IPS-15b (cell line): ENCODE measurements around the gene NFIB.

Source experiments
- H3K27me3 ChIP-seq: one replicate; pipeline ENCODE4 v1.6.1; 2013; ENCODE audit warnings: low read length; ENCODE audit not compliant: control insufficient read depth, insufficient read depth
- H3K36me3 ChIP-seq: one replicate; pipeline ENCODE4 v1.6.1; 2013; ENCODE audit warnings: low read length; ENCODE audit not compliant: control insufficient read depth, insufficient read depth
- H3K4me1 ChIP-seq: one replicate; pipeline ENCODE4 v1.6.1; 2013; ENCODE audit warnings: mild to moderate bottlenecking, low read length; ENCODE audit not compliant: control insufficient read depth, insufficient read depth
- H3K4me3 ChIP-seq: one replicate; pipeline ENCODE4 v1.5.1; 2013; ENCODE audit warnings: low read depth, low read length
- H3K9ac ChIP-seq: one replicate; pipeline ENCODE4 v1.6.1; 2013; ENCODE audit warnings: low read depth, mild to moderate bottlenecking, low read length
- H3K9me3 ChIP-seq: one replicate; pipeline ENCODE4 v1.6.1; 2013; ENCODE audit warnings: mild to moderate bottlenecking, low read length; ENCODE audit not compliant: control insufficient read depth, insufficient read depth

NFIB gene

DNA sequence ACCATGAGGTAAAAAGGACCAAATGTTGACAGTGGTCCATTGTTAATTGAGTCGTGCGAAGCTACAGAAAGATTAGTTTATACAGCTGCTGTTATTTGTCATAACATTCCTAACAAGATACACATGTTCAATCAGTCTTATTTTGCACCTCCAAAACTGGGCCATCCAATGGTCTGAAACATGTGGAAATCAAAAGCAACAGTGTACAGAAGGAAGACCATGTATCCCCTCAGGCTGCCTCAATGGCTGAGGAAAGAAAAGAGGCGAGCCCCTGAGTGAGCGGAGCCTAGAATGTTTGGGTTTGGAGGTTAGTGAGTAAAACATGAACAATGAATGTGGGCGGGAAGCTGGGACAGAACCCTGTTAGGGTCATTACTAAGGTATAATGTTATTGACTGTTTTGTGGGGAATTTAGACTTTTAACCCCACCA is 35.6 kb downstream of the NFIB start:
- Histone ChIP-seq H3K27me3 (no peaks in the 10 kb centered on the region), H3K36me3 (no peaks in the 10 kb centered on the region), H3K9me3 (no peaks in the 10 kb centered on the region), H3K9ac (no peak overlapping the region), H3K4me1 (peaks cover 29% of the 10 kb centered on the region), H3K4me3 (no peak overlapping the region)

DNA sequence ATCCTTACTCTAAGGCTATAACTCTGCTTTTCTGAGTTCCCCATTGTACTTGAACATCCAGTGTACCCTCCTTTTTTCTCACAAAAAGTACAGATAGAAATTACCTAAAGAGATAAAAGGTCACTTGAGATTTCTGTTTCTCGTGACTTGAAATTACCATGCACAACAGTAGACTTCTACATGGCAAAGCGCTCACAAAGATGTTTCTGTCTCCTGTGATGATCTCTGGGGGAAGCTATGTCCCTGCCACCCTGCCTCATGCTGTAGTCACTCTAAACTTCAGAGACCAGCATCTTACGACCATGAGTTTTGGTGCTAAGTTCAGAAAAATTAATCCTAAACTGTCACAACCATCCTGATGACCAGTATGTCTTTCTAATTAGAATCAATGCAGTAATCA is 36.2 kb downstream of the NFIB start:
- no peaks in the 10 kb centered on the region for H3K36me3 ChIP-seq
- H3K9ac ChIP-seq = no peak overlapping the region
- no peaks in the 10 kb centered on the region for H3K9me3 ChIP-seq
- no peak overlapping the region for H3K4me3 ChIP-seq
- H3K27me3 ChIP-seq = no peaks in the 10 kb centered on the region
- H3K4me1 ChIP-seq = peaks cover 34% of the 10 kb centered on the region

DNA sequence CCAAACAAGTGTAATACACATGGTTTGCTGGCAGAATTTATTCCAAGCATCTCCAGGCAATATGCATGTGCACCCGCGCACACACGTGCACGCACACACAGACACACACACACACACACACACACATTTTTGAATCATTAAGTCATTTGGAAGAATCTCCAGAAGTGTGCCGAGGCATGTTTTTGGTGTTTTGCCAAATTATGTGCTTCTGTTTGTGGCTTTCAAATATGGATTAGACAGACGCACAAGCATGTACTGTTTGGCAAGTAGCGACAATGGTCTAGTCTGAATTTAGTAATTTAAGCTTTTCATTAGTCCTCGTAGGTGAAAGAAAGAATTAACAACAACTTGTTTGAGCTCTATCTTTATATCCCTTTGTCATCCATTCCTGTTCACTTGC is 36.7 kb downstream of the NFIB start:
- H3K36me3 ChIP-seq = no peaks in the 10 kb centered on the region
- no peaks in the 10 kb centered on the region for H3K27me3 ChIP-seq
- H3K4me1 ChIP-seq = peaks cover 36% of the 10 kb centered on the region
- no peak overlapping the region for H3K4me3 ChIP-seq
- no peaks in the 10 kb centered on the region for H3K9me3 ChIP-seq
- H3K9ac ChIP-seq = no peak overlapping the region

DNA sequence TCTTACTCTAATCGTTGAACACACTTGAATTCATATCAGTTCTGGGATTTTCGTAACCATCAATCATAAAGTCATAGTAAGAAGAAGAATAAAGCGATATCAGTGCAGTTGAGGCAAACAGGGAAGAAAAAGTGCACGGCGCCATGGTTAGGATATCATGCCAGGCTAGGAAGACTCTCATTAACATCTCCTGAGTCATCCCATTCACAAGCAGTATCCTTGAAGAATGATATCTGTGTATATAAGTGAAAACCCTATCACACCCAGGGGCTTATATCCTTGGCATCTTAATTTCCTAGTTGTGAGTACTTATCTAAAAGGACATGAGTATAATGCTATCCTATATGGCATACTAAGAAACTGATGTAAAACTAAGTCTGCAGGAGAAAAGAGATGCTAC is 38.6 kb downstream of the NFIB start:
- Histone ChIP-seq H3K9ac (no peak overlapping the region), H3K27me3 (no peaks in the 10 kb centered on the region)

DNA sequence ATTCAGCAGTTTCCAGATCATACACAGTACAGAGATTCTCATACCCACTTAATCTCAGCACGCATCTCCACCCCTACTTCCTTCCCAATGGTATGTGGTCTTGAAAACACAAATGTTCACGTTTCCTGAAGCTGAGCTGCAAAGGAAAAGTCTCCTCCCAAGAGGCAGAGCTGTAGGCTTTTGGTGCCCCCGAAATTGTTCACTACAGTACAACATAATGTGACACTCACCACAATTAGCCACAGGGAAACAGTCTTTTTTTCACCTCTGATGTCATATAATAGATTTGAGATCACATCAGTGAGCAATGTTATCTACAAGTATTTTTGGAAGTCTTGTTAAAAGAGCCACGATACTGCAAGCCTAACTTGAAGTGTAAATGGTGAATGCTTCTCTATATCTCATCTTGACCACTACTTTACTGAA is 40.2 kb downstream of the NFIB start:
- Histone ChIP-seq H3K4me3 (peak overlapping the region; percentile 14), H3K4me1 (peaks cover 41% of the 10 kb centered on the region), H3K9ac (no peak overlapping the region), H3K9me3 (no peaks in the 10 kb centered on the region), H3K36me3 (no peaks in the 10 kb centered on the region), H3K27me3 (no peaks in the 10 kb centered on the region)

More for the DNA sequence above, 38.6 kb downstream of the NFIB start:
- Histone ChIP-seq H3K4me1 (peaks cover 41% of the 10 kb centered on the region), H3K4me3 (no peak overlapping the region), H3K9me3 (no peaks in the 10 kb centered on the region), H3K36me3 (no peaks in the 10 kb centered on the region)

DNA sequence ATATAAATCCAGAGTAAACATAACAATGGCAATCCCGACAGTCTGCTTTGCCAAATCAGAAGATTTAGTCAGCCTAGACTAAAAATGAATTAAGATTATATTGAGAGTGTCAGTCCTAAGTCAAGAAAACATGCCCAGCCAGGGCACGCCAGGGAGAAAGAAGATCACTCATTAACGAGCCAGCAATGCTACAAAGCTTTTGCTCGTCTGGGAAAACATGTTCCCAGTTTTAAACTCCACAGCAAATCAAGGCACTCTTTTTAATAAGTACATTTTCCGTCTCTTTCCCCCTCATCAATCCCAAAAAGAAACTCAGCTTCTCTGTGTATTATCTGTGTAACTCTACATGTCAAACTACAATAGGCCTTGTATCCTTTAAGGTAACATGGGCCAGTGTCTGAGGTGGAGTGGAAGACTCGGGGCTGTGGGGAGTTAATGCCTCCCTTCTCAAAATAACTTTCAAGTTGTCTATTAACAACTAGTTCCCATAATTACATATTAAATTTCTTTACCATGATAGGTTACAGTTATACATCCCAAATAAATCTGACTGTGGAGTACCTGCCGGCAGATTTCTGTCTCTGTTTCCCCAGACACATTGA is 40.9 kb downstream of the NFIB start:
- Histone ChIP-seq H3K4me3 (no peak overlapping the region), H3K36me3 (no peaks in the 10 kb centered on the region), H3K9me3 (no peaks in the 10 kb centered on the region), H3K9ac (no peak overlapping the region), H3K4me1 (peaks cover 41% of the 10 kb centered on the region), H3K27me3 (no peaks in the 10 kb centered on the region)

DNA sequence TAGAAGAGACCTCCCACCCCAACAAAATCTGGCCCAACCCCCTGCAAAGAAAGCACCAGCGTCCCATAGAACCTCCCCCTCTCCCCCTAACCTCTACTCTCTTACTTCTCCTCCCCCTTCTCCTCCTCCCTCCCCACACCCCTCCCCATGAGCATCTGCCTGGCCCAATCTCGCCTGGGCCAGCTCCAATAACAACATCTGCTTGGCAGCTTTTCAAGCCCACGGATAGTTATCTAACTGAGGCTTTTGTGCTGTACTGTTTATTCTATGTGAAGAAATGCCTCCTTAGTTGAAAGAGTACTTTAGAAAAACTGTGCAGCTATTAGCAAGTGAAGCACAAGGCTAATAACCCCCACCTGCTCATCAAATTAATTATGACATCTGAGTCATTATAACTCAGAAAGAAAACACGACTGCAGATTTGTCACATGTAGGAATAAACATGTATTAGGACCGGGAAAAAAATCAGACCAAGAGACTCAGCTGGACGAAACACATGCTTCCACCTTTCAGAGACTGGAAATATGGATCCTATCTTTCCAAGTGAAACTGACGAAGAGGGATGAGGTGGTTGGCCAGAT is 42.8 kb downstream of the NFIB start:
- H3K9me3 ChIP-seq = no peaks in the 10 kb centered on the region
- peaks cover 38% of the 10 kb centered on the region for H3K4me1 ChIP-seq
- no peaks in the 10 kb centered on the region for H3K36me3 ChIP-seq
- no peaks in the 10 kb centered on the region for H3K27me3 ChIP-seq
- no peak overlapping the region for H3K9ac ChIP-seq
- H3K4me3 ChIP-seq = no peak overlapping the region

DNA sequence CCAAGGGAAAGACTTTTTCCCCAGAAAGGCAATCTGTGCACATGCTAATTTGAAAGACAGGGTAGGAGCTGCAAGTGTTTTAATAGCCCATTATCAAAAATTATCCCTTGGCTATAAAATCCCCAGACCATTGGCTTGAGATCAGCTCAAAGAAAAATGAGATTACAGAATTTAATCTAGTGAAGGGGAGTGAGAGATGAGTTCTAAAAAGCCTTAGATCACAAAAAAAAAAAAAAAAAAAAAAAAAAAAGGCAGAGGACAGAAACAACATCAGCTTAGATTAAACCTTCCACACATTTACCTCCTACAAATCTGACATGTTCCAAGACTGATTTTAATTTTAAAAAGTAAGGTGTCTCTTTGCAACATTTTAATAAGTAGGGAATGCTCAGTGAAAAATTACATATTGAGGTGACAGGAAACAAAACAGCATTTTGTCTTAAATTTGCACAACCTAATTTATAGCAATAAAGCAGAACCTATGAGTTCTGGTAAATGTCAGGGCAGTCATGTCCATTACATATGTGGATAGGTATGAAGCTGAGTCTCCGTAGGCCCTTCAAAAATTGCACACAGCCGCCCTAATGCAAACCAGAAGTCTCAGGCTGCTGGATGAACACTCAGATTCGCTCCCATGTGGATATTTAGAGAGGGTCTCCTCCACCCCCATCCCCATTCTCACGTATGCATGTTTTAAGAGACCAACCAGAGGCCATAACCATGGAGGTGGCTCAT is 43.4 kb downstream of the NFIB start:
- Histone ChIP-seq H3K9ac (no peak overlapping the region), H3K9me3 (no peaks in the 10 kb centered on the region), H3K4me3 (no peak overlapping the region), H3K27me3 (no peaks in the 10 kb centered on the region), H3K36me3 (no peaks in the 10 kb centered on the region), H3K4me1 (peaks cover 31% of the 10 kb centered on the region)

DNA sequence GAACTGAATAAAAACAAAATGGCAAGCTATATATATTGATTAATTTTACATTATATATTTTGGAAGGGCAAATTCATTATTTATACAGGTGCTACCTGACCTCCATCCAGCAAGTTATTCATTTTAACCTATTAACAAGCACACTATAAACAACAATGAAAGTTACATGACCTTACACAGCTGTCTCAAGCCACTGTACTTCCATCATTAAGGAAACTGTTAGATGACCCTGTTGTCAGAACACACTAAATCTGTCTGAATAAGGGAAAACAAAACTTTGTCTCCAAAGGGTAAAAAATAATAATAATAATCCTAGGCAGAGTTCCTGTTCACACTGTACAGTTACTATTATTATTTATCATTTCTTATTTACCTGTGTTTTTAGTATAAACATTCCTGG is 44.0 kb downstream of the NFIB start:
- Histone ChIP-seq H3K9me3 (no peaks in the 10 kb centered on the region), H3K9ac (no peak overlapping the region), H3K4me1 (peaks cover 25% of the 10 kb centered on the region), H3K27me3 (no peaks in the 10 kb centered on the region), H3K36me3 (no peaks in the 10 kb centered on the region), H3K4me3 (no peak overlapping the region)

DNA sequence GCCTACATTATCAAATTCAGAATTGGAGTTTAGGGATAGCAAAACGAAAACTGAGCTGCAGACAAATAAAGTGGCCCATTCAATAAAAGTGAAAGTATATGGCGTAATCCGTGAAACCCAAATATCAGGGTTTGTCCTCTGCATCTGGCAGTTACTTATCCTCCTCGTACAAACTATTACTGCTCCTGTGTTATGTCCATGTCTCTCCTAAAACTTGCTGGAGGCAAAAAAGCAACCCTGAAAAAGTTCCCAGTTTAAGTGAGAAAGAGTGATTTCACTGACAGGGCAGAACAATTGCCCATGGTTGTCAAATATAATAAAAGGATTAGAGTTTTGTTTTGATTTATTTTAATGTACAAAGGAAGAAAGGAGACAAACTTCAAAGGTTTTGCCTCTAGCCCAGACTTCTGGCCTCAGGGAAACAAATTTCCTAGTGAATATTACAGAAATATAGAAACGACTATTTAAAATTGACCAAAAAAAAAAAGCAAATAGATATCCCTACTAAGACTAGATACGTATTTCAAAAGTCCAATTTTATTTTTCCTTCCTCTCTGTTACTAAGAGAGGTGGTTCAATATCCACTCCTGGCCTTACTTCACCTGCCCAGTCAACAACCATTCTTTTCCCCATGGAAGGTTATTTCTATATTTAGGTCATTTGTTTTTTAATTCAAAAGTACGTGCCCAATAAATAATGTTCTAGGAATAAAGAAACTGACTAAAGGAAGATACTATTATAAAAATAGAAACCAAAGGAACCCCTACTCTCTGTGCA is 50.0 kb downstream of the NFIB start:
- Histone ChIP-seq H3K4me1 (no peaks in the 10 kb centered on the region), H3K9ac (no peak overlapping the region), H3K36me3 (no peaks in the 10 kb centered on the region), H3K4me3 (no peak overlapping the region), H3K27me3 (no peaks in the 10 kb centered on the region), H3K9me3 (no peaks in the 10 kb centered on the region)

DNA sequence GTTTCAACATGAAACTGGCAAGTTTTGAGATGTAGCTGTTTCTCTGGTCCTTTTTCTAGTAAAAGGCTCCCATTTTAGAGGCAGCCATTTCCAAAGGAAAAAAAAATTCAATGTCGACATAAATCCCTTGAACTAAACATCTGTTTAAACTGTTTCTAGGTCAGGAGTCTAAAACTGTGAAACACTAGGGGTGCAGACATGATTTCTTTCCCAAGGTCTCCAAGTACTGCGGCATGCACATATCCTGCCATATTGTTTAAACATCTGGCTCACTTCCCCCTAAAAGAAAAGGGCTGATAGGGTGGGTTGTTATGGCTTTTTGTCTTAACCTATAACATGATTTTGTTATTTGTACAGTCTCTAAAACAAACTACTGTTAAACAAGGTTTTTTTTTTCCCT is 51.1 kb downstream of the NFIB start:
- H3K36me3 ChIP-seq = no peaks in the 10 kb centered on the region
- no peaks in the 10 kb centered on the region for H3K9me3 ChIP-seq
- H3K4me1 ChIP-seq = no peaks in the 10 kb centered on the region
- H3K9ac ChIP-seq = no peak overlapping the region
- no peak overlapping the region for H3K4me3 ChIP-seq
- no peaks in the 10 kb centered on the region for H3K27me3 ChIP-seq
